ENCODE data around the gene PPA2.

DNA sequence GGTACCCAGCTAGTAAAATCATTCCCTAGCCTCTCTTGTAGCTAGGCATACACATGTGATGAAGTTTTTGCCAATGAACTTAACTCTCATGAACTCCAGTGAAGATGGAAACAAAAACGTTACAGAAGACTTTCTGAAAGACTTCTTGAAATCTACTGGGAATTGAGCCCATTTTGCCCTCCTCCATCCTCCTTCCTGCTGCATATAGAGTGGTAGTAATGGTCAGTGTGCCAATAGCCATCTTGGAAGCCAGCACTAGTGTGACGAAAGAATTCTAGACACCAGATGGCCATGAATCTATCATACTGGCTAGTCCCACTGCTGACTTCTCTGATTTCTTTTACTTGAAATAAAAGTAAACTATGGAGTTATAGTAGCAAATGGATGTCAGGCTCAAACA is 30.9 kb upstream of the PPA2 start:
- TF ChIP-seq POLR2A (IDR thresholded peaks at IDR 0.05; ENCODE audit: low read length) (no peak), GATA1 (IDR thresholded peaks at IDR 0.05; ENCODE audit: low read depth, low read length) (no peak)

Data from erythroblast (primary cell).